Activated T-cell treated with anti-CD3 and anti-CD28 coated beads, Interleukin-2, amount 50 U/mL, for 72 hours (primary cell): Measurements from ENCODE around the gene CHD6. TPM values are rescaled to one million over a fixed set of nuclear protein-coding genes. Genes with fewer than 3 reads are reported as not detected.

Source experiments
- ATAC-seq, 2 donors: fragments of 150-1000 bp; cut with Tn5 transposase; replicated peaks in 1 of 2; 2 replicates each; pipeline ENCODE4 v1.10.0; 2021; ENCODE audit warnings: moderate library complexity in 2 of 2, mild to moderate bottlenecking in 1 of 2
- DNase-seq, 2 donors: peaks; one replicate each; pipeline ENCODE4 v3.0.0; 2021 to 2022; ENCODE audit warnings: mixed read lengths in 1 of 2
- H3K27ac Mint-ChIP-seq: one replicate; pipeline ENCODE4 v1.8.0; 2022; ENCODE audit warnings: mild to moderate bottlenecking, moderate library complexity, mixed read lengths
- H3K27me3 Mint-ChIP-seq: one replicate; pipeline ENCODE4 v1.8.0; 2022; ENCODE audit warnings: low read depth, mixed read lengths
- H3K36me3 Mint-ChIP-seq, 2 donors: one replicate each; pipeline ENCODE4 v1.8.0; 2022; ENCODE audit warnings: mixed read lengths in 2 of 2, mild to moderate bottlenecking in 1 of 2; ENCODE audit not compliant: insufficient read depth in 2 of 2
- H3K4me1 Mint-ChIP-seq: one replicate; pipeline ENCODE4 v1.8.0; 2022; ENCODE audit warnings: low read depth, mixed read lengths
- H3K4me3 Mint-ChIP-seq, 2 donors: one replicate each; pipeline ENCODE4 v1.8.0; 2022; ENCODE audit warnings: mild to moderate bottlenecking in 2 of 2, mixed read lengths in 2 of 2, moderate library complexity in 2 of 2
- H3K9me3 Mint-ChIP-seq, 2 donors: one replicate each; pipeline ENCODE4 v1.8.0; 2022; ENCODE audit warnings: mixed read lengths in 2 of 2
- total RNA-seq, 2 donors: library from RNA; stranded (reverse); gene quantifications; one replicate each; pipeline ENCODE4 v1.2.3, GENCODE V29; 2022

Gene CHD6
- total RNA-seq, 2 donors from 2014 or later: 35.8 to 37.7 TPM

DNA sequence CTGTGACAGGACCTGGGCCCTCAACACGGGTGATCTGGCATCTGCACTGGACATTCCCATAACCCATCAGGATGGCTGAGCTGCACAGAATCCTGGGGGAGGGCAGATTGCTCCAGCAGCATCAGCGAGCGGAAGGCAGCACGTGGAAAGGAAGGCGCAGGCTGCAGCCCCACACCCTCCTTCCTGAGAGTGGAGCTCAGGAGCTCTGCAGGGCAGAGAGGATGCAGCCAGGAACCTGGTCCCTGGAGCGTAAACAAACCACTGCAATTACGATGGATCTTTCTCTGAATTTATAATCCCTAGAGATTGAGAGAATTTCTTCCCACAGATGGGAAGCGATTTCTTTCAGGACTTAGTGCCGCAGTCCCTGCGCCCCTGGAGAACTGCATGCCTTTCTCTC, 211.8 kb downstream of the CHD6 start:
- no peaks in the 10 kb centered on the region for H3K27me3 Mint-ChIP-seq
- peaks cover 0 to 1% of the 10 kb centered on the region in 2 donors for H3K36me3 Mint-ChIP-seq
- ATAC-seq (no peak), DNase-seq (no peak)
- no peak overlapping the region for H3K4me3 Mint-ChIP-seq
- no peak overlapping the region for H3K27ac Mint-ChIP-seq
- no peaks in the 10 kb centered on the region for H3K9me3 Mint-ChIP-seq
- H3K4me1 Mint-ChIP-seq: peaks cover 8% of the 10 kb centered on the region

DNA sequence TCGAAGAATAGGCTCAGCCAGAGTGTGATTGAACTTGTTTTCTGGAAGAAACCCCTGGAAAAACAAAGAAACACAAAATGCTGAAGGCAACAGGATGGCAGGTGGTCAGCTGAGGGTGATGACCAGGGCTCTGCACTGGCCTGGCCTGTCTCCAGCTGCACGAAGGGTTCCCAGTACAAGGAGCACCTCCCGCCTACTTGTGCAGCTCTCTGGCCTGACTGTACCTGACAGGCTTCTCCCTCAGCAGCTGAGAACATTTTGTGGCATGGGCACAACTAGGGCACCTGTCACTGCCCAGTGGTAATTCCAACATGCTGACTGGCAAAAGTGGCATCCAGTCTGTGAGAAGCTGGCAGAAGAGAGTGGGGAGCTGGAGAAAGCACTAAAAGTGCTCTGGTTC, 212.7 kb downstream of the CHD6 start:
- ATAC-seq: no peak
- Mint-ChIP-seq H3K36me3 (no peaks in the 10 kb centered on the region), H3K4me3 (no peak overlapping the region), H3K27me3 (no peaks in the 10 kb centered on the region), H3K9me3 (no peaks in the 10 kb centered on the region), H3K27ac (no peak overlapping the region), H3K4me1 (peaks cover 8% of the 10 kb centered on the region)
- no peak for DNase-seq

DNA sequence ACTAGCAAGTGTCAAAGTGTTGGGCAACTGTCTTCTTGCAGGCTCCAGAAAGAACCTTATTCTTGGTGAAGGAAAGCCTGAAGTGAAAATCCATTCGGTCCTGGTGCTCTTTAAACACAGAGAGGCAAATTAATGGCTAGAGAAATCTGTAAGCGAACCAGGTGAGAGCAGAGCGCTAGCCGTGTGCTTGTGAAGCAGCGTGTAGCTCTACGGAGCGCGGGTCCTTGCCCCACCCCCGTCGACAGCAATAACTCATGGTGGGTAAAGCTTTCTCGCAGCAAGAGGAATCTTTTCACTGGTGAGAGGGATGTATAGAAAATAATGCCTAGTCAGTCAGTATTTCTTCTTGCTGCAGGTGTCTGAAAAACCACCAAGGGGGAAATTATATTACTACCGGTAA, 214.6 kb downstream of the CHD6 start:
- DNase-seq (no peak), ATAC-seq (no peak)
- H3K4me1 Mint-ChIP-seq: peaks cover 5% of the 10 kb centered on the region
- H3K4me3 Mint-ChIP-seq: no peak overlapping the region
- no peak overlapping the region for H3K27ac Mint-ChIP-seq
- no peaks in the 10 kb centered on the region for H3K36me3 Mint-ChIP-seq
- H3K9me3 Mint-ChIP-seq: no peaks in the 10 kb centered on the region
- H3K27me3 Mint-ChIP-seq: no peaks in the 10 kb centered on the region

DNA sequence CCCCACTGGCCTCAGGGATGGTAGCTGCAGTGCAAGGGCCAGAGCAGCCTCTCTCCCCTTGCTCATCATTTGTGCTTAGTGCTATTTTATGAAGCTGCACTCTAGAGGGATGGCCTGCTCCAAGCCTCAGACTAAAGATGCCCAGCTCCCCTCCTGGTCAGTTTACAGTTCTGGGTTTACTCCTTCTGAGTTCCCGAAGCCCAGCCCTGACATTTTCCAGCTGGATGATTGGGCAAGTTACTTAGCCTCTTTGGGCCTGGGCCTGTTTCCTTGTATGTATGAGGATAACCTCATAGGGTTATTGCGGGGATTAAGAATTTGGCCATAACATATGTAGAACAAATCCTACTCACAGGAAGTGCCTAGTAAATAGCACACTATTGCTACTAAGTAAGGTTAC, 219.8 kb downstream of the CHD6 start:
- H3K9me3 Mint-ChIP-seq: no peaks in the 10 kb centered on the region
- ATAC-seq (no peak), DNase-seq (no peak)
- H3K36me3 Mint-ChIP-seq: no peaks in the 10 kb centered on the region
- H3K4me3 Mint-ChIP-seq: no peak overlapping the region
- no peak overlapping the region for H3K27ac Mint-ChIP-seq
- H3K27me3 Mint-ChIP-seq: no peaks in the 10 kb centered on the region
- H3K4me1 Mint-ChIP-seq: no peaks in the 10 kb centered on the region

DNA sequence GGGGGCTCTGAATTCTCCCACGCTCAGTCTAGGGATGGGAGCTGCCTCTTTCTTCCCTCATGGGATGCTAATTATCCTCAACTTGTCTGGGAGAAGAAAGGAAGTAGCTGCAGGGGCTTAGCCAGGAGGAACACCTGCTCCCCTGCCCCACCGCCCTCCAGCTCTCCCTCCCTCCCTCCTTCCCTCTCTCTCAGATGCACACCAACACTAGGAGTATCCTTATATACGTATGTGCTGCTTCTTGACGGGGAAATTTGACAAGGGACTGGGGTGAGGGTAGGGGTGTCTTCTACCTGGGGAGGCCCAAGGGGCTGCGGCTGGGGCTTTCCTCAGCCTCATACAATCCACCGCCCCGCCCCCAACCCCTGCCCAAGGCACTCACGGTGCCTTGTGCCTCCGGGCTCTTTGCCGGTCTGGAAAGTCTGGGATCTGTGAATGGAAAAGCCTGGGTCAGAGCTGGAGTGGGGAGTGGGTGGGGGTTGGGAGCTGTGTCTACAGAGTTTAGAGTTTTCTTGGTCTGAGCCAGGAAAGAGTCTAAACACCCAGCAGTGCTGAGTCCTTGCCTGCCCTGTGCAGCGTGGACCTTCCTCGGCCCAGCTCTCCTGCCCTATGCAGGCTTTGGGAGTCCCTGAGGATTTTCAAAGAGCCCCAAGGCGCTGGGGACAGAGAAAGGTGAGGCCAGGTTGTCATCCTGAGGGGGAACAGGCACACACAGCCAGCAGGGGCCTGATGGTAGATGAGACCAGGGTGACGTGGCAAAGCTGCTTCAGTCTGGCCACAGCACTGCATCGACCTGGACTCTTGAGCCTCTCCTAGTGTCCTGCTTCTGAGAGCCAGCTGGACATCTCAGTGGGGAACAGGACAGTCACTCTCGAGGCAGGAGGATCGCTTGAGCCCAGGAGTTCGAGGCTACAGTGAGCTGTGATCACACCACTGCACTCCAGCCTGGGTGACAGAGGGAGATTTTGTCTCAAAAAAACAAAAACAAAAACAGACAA, 222.2 kb downstream of the CHD6 start:
- DNase-seq (no peak), ATAC-seq (peak in 1 of 2 donors; percentile 17)
- H3K4me1 Mint-ChIP-seq: no peaks in the 10 kb centered on the region
- no peaks in the 10 kb centered on the region for H3K9me3 Mint-ChIP-seq
- no peaks in the 10 kb centered on the region for H3K27me3 Mint-ChIP-seq
- no peak overlapping the region for H3K27ac Mint-ChIP-seq
- no peak overlapping the region for H3K4me3 Mint-ChIP-seq
- no peaks in the 10 kb centered on the region for H3K36me3 Mint-ChIP-seq

DNA sequence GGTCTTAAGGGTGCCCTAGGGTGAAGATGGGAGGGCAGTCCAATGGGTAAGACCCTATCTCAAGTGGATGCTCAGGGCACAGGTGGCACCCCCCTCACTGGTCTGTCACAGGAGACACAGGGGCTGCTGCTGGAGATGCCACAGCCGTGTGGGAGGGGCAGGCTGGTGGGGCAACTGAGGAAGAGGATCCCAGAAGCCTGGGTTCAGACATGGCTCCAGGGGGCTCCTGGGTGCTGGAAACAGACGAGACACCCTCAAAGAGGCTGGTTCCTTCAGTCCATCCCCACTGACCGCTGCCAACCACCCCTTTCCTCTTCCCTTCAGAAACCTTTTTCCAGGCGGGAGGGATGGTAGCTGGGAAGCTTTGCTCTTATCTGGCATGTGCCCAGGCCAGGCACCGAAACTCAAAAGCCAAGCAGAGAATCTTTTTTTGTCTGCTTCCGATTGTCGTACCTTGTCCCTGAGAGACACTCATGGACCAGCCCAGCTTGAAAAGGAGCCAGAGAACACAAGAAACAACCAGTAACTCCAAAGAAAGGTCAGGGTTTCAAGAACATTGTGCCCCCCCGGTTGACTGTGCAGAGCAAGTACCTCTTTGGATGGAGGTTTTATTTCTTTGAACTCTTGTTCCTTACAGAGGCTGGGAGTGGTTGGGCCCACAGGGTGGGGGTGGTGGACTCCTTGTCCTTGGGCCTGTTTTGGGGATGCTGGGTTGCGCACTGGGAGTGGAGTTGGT, 223.1 kb downstream of the CHD6 start:
- no peak for DNase-seq
- no peaks in the 10 kb centered on the region for H3K27me3 Mint-ChIP-seq
- ATAC-seq: peak in 1 of 2 donors; percentile 21
- H3K4me1 Mint-ChIP-seq: no peaks in the 10 kb centered on the region
- H3K9me3 Mint-ChIP-seq: no peaks in the 10 kb centered on the region
- no peak overlapping the region for H3K27ac Mint-ChIP-seq
- no peak overlapping the region for H3K4me3 Mint-ChIP-seq
- H3K36me3 Mint-ChIP-seq: no peaks in the 10 kb centered on the region

DNA sequence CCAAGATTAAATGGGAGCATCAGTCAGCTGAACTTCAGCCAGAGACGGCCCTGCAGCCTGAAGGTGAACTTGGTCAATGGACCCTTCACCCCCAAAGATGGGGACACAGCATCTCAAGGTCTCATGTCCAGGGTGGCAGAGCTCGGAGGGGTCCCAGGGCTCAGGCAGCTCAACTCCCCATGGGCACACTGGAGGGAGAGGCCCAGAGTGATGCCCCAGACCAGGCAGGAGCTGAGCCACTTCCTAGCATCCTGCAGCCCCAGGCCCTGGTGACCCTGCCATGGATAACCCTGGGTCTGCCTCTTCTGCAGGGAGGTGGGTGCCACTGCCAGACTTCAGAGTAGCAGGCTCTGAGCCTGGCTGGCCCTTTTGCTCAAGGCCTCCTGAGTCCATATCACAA, 224.1 kb downstream of the CHD6 start:
- ATAC-seq (no peak), DNase-seq (no peak)
- H3K9me3 Mint-ChIP-seq: no peaks in the 10 kb centered on the region
- H3K4me3 Mint-ChIP-seq: no peak overlapping the region
- H3K36me3 Mint-ChIP-seq: no peaks in the 10 kb centered on the region
- no peaks in the 10 kb centered on the region for H3K4me1 Mint-ChIP-seq
- H3K27ac Mint-ChIP-seq: no peak overlapping the region
- no peaks in the 10 kb centered on the region for H3K27me3 Mint-ChIP-seq

DNA sequence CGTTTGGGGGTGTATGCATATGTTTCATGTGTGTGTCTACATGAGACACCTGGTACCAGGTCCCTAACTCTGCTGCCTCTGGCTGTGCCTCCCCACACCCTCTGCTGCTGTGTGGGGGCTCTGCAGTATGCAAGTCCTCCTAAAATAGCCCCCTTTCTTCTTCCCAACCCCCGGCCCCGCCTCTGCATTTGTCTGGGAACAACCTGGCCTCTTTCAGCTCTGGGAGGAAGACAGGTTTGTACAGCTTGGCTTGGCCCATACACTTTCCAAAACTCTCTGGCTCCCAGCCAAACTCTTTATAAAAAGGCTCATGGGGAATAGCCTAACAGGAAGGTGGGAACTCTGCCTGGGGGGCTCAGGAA, 224.5 kb downstream of the CHD6 start:
- no peaks in the 10 kb centered on the region for H3K36me3 Mint-ChIP-seq
- DNase-seq (no peak), ATAC-seq (no peak)
- H3K27me3 Mint-ChIP-seq: no peaks in the 10 kb centered on the region
- H3K4me3 Mint-ChIP-seq: no peak overlapping the region
- H3K9me3 Mint-ChIP-seq: no peaks in the 10 kb centered on the region
- H3K4me1 Mint-ChIP-seq: no peaks in the 10 kb centered on the region
- no peak overlapping the region for H3K27ac Mint-ChIP-seq

DNA sequence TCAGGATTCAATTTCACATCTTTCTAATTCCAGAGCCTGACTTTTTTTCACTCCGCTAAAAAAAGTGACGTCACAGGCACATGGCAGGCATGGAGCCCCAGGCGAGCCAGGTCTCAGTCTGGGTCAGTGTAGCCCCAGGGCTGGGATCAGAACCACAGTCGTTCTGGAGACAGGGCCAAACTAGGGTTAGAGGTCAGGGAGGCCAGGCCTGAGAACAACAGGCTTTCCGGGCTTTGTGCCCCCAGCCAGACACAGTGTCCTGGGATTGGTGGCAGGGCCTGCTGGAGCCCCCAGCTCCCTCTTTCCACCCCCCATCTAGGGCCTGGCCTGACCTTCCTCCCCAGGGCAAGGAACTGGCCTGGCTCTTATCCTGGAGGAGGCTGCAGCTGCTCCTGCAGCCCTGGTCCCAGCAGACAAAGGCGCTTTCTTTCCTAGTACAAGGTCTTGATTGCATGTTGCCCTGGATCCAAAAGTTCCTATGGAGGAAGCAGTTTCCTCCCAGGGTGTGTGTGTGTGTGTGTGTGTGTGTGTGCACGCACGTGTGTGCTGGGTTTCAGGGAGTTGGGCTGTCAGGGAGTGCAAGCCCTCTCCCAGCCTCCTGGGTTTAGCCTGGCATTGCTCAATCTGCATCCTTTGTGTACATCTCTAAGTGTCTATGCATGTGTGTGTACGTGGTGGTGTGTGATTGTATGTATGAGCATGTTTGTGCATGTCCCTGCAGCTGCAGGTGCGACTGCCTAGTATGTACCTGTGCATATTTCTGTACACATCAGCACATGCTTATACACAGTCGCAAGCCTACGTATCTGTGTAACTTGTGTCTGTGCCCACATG, 225.1 kb downstream of the CHD6 start:
- no peaks in the 10 kb centered on the region for H3K36me3 Mint-ChIP-seq
- DNase-seq: no peak
- H3K4me3 Mint-ChIP-seq: no peak overlapping the region
- no peak for ATAC-seq
- no peaks in the 10 kb centered on the region for H3K9me3 Mint-ChIP-seq
- no peaks in the 10 kb centered on the region for H3K4me1 Mint-ChIP-seq
- H3K27me3 Mint-ChIP-seq: no peaks in the 10 kb centered on the region
- H3K27ac Mint-ChIP-seq: no peak overlapping the region

DNA sequence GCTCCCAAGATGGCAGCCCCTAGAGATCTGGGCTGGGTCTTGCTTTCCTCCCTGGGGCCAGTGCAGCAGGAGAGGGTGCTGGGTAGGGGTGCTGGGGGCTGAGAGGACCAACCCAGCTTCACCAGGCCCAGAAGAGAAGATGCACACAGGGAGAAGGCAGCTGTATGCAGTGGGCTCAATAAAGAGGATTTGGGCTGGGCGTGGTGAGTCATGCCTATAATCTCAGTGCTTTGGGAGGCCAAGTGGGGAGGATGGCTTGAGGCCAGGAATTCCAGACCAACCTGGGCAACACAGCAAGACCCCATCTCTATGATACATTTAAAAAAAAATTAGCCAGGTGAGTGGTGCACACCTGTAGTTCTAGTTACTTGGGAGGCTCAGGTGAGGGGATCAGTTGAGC, 225.9 kb downstream of the CHD6 start:
- Mint-ChIP-seq H3K27ac (no peak overlapping the region), H3K4me1 (no peaks in the 10 kb centered on the region), H3K4me3 (no peak overlapping the region), H3K27me3 (no peaks in the 10 kb centered on the region), H3K9me3 (no peaks in the 10 kb centered on the region), H3K36me3 (no peaks in the 10 kb centered on the region)
- no peak for DNase-seq
- no peak for ATAC-seq

DNA sequence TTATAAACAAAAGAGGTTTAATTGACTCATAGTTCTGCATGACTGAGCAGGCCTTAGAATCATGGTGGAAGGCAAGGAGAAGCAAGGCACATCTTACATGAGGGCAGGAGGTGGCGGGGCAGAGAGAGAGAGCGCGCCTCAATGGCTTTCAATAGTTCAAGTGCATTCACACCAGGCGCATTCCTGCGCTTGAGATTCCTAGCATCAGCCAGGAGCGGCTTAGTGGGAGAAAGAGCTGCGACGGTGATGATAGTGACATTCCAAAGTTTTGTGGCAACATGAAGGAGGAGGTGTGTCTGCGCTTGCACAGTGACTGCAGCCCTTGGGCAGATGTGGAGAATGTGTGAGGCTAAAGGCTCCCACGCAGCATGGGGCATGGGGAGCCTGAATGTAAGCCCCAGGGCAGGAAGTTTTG, 226.6 kb downstream of the CHD6 start:
- DNase-seq (no peak), ATAC-seq (no peak)
- H3K4me3 Mint-ChIP-seq: no peak overlapping the region
- H3K36me3 Mint-ChIP-seq: no peaks in the 10 kb centered on the region
- no peaks in the 10 kb centered on the region for H3K4me1 Mint-ChIP-seq
- H3K27ac Mint-ChIP-seq: no peak overlapping the region
- no peaks in the 10 kb centered on the region for H3K9me3 Mint-ChIP-seq
- H3K27me3 Mint-ChIP-seq: no peaks in the 10 kb centered on the region

DNA sequence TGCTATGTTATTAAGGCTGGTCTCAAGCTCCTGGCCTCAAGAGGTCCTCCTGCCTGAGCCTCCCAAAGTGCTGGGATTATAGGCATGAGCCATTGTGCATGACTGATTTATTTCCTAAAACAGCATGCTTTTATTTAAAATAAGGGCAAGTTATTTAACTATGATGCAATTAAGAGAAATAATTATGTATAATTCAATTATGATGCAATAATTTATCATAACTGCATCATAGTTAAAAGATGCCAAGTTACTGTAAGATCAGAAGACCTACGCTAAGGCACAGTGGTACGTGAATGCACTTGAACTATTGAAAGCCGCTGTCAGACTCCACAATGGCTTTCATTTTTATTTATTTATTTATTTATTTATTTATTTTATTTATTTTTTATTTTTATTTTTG, 227.3 kb downstream of the CHD6 start:
- DNase-seq (no peak), ATAC-seq (no peak)
- Mint-ChIP-seq H3K36me3 (no peaks in the 10 kb centered on the region), H3K4me1 (no peaks in the 10 kb centered on the region), H3K9me3 (no peaks in the 10 kb centered on the region), H3K27ac (no peak overlapping the region), H3K27me3 (no peaks in the 10 kb centered on the region), H3K4me3 (no peak overlapping the region)

DNA sequence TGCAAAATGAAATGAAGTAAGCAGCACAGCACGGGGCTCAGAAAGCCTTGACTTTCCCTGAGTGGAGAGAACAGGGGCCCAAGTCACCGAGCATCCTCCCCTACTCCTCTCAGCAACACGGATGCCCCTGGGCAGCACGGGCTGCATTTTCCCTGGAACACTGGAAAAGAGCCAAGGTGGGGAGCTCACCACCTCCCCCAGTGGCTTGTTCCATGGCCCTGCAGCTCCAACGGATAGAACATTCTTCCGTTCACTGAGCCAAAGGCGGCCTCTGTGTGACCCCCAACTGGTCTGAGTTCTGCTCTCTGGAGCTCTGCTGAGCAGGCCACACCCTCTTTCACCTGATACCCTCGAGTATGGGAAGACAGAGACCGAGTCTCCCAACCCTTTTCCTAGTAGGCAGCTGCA, 230.7 kb downstream of the CHD6 start:
- DNase-seq: no peak
- H3K27me3 Mint-ChIP-seq: no peaks in the 10 kb centered on the region
- no peak overlapping the region for H3K4me3 Mint-ChIP-seq
- no peak overlapping the region for H3K27ac Mint-ChIP-seq
- ATAC-seq: no peak
- H3K4me1 Mint-ChIP-seq: no peaks in the 10 kb centered on the region
- no peaks in the 10 kb centered on the region for H3K36me3 Mint-ChIP-seq
- peaks cover 0 to 2% of the 10 kb centered on the region in 2 donors for H3K9me3 Mint-ChIP-seq
